ENCODE data around the gene DCXR.

DNA sequence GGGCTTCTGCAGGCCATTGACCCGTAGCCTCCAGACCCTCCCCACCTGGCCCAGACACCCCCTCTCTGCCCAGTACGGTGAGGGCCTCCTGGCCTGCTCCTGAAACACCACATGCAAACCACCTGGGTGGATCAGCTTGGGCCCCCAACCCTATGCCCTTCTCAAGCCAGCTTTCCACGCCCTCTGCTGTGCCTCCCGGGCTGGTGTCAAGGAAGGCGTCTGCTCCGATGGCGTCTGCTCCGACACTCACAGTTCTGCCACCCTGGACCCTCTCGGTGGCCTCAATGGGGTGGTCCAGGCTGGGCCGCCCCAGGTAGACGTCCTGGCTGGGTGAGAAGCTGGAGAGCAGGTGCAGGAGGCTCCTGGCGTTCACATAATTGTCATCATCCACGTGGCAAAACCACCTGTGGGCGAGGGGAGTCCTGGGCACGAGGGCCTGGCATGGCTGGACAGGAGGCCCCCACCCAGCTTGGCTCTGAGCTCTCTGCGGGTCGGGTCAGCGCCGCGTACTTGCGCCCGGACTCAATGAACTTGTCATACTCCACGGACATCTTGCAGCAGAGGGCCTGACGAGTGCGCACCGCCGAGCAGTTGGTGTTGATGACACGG, 12.8 kb upstream of the DCXR start:
- TF ChIP-seq, protein P1, sequence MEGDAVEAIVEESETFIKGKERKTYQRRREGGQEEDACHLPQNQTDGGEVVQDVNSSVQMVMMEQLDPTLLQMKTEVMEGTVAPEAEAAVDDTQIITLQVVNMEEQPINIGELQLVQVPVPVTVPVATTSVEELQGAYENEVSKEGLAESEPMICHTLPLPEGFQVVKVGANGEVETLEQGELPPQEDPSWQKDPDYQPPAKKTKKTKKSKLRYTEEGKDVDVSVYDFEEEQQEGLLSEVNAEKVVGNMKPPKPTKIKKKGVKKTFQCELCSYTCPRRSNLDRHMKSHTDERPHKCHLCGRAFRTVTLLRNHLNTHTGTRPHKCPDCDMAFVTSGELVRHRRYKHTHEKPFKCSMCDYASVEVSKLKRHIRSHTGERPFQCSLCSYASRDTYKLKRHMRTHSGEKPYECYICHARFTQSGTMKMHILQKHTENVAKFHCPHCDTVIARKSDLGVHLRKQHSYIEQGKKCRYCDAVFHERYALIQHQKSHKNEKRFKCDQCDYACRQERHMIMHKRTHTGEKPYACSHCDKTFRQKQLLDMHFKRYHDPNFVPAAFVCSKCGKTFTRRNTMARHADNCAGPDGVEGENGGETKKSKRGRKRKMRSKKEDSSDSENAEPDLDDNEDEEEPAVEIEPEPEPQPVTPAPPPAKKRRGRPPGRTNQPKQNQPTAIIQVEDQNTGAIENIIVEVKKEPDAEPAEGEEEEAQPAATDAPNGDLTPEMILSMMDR (IDR thresholded peaks at IDR 0.05), result no peak
- TF ChIP-seq POLR2A (IDR thresholded peaks at IDR 0.05), result no peak
